GM18519 (cell line): ENCODE results near the gene VSIG2.

Experiments used
- ATAC-seq: cut with Tn5 transposase; IDR thresholded peaks from one replicate; pipeline ENCODE4 v1.9.1; 2021; ENCODE audit warnings: mild to moderate bottlenecking, moderate library complexity; ENCODE audit not compliant: unreplicated experiment, low FRiP score

The VSIG2 gene

GRCh38 chr11:124763156-124763947 is 11.3 kb upstream of the VSIG2 start:
- ATAC-seq: no peak

GRCh38 chr11:124762624-124763155 is 10.6 kb upstream of the VSIG2 start:
- ATAC-seq: no peak

GRCh38 chr11:124762105-124762623 is 10.1 kb upstream of the VSIG2 start, which contains the start of gene ESAM:
Gene ESAM (minus strand): TSS chr11:124762290. CDS start chr11:124762154, 136 bp downstream.
- peak; percentile 36 for ATAC-seq

GRCh38 chr11:124761301-124762104 is 9.4 kb upstream of the VSIG2 start:
- no peak for ATAC-seq

GRCh38 chr11:124760806-124761205 is 8.8 kb upstream of the VSIG2 start:
- ATAC-seq: no peak

GRCh38 chr11:124760205-124760652 is 8.2 kb upstream of the VSIG2 start:
- ATAC-seq: no peak

GRCh38 chr11:124759266-124760204 is 7.5 kb upstream of the VSIG2 start:
- no peak for ATAC-seq

- ATAC-seq: peak; percentile 48
Measured at GRCh38 chr11:124758355-124759265, 6.6 kb upstream of the VSIG2 start.

GRCh38 chr11:124757320-124757719 is 5.3 kb upstream of the VSIG2 start:
- ATAC-seq: no peak

GRCh38 chr11:124756753-124757227 is 4.7 kb upstream of the VSIG2 start:
- no peak for ATAC-seq

GRCh38 chr11:124756033-124756752 is 4.1 kb upstream of the VSIG2 start:
- ATAC-seq: no peak

- ATAC-seq: no peak
Measured at GRCh38 chr11:124754710-124755109, 2.7 kb upstream of the VSIG2 start.

- ATAC-seq: no peak
Measured at GRCh38 chr11:124754309-124754708, 2.3 kb upstream of the VSIG2 start.

GRCh38 chr11:124753624-124754023 is 1.6 kb upstream of the VSIG2 start:
- ATAC-seq: no peak

GRCh38 chr11:124753205-124753604 is 1.1 kb upstream of the VSIG2 start:
- ATAC-seq: no peak

GRCh38 chr11:124752471-124753102 is 532 bp upstream of the VSIG2 start:
- ATAC-seq: no peak

- ATAC-seq: no peak
Measured at GRCh38 chr11:124751391-124751740, 689 bp downstream of the VSIG2 start.

- ATAC-seq: no peak
Measured at GRCh38 chr11:124749912-124750311, 2.1 kb downstream of the VSIG2 start.
